Neural cell (in vitro differentiated cells): ENCODE measurements around the gene FGGY.

ENCODE experiments used
- EP300 ChIP-seq: fragments of 450-650 bp; conservative IDR thresholded peaks from 2 replicates; pipeline ENCODE4 v1.6.1; 2014; ENCODE audit warnings: antibody characterized with exemption, mild to moderate bottlenecking, moderate library complexity; ENCODE audit not compliant: poor library complexity, severe bottlenecking
- EZH2 ChIP-seq: fragments of 200-600, 300-800 bp; shearing (Covaris generic), sonication (generic); IDR thresholded peaks from 2 replicates; pipeline ENCODE4 v1.6.1; 2014; ENCODE audit warnings: antibody characterized with exemption, low read length, borderline replicate concordance, mild to moderate bottlenecking; ENCODE audit not compliant: insufficient read depth, poor library complexity, severe bottlenecking
- MXI1 ChIP-seq: fragments of 450-650 bp; conservative IDR thresholded peaks from 2 replicates; pipeline ENCODE4 v1.6.1; 2014; ENCODE audit warnings: antibody characterized with exemption, mild to moderate bottlenecking; ENCODE audit not compliant: poor library complexity, severe bottlenecking
- POLR2AphosphoS5 ChIP-seq: IDR thresholded peaks from 2 replicates; pipeline ENCODE4 v1.6.1; 2012
- RAD21 ChIP-seq: fragments of 450-650 bp; conservative IDR thresholded peaks from 2 replicates; pipeline ENCODE4 v1.6.1; 2014; ENCODE audit warnings: antibody characterized with exemption, mild to moderate bottlenecking, moderate library complexity
- SMC3 ChIP-seq: fragments of 450-650 bp; conservative IDR thresholded peaks from 2 replicates; pipeline ENCODE4 v1.6.1; 2014; ENCODE audit warnings: antibody characterized with exemption, mild to moderate bottlenecking, moderate library complexity; ENCODE audit not compliant: poor library complexity
- TAF1 ChIP-seq: IDR thresholded peaks from 2 replicates; pipeline ENCODE4 v1.6.1; 2012; ENCODE audit warnings: low read depth
- TF ChIP-seq, protein P1 (sequence below): fragments of 450-650 bp; IDR thresholded peaks from 2 replicates; pipeline ENCODE4 v1.5.1; 2014; ENCODE audit warnings: antibody characterized with exemption, mild to moderate bottlenecking, moderate library complexity; ENCODE audit not compliant: poor library complexity, severe bottlenecking
- TF ChIP-seq, protein P2 (sequence below): IDR thresholded peaks from 2 replicates; pipeline ENCODE4 v1.6.1; 2012; ENCODE audit warnings: borderline replicate concordance

DNA sequence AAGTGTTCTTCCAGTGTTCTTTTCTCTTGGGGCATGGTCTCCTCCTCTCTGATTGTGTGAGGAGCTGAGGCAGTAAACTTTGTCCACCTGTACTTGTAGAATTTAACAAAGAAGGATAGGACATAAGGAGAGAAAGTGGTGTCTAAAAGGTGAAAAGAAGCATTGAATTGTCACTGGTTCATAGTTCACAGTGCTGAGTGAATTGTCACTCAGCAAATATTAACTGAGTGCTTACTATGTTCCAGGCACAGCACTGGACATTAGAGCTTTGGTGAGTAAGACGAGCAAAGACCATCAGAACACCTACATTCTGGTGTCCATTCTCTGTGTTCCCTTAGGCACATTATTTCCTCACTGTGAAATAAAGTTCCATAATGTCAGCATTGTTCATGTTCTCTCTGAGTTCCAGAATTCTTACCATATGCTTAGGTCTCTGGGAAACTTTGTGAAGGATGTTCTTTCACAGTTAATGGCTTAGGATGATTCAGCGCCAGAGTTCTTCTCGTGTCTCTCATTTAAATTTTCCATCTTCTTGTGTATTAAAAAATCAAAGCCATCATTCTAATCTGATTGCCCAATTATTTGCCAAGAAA is 361.1 kb downstream of the FGGY start:
- no peak for TF ChIP-seq EP300
- TF ChIP-seq, protein P1, sequence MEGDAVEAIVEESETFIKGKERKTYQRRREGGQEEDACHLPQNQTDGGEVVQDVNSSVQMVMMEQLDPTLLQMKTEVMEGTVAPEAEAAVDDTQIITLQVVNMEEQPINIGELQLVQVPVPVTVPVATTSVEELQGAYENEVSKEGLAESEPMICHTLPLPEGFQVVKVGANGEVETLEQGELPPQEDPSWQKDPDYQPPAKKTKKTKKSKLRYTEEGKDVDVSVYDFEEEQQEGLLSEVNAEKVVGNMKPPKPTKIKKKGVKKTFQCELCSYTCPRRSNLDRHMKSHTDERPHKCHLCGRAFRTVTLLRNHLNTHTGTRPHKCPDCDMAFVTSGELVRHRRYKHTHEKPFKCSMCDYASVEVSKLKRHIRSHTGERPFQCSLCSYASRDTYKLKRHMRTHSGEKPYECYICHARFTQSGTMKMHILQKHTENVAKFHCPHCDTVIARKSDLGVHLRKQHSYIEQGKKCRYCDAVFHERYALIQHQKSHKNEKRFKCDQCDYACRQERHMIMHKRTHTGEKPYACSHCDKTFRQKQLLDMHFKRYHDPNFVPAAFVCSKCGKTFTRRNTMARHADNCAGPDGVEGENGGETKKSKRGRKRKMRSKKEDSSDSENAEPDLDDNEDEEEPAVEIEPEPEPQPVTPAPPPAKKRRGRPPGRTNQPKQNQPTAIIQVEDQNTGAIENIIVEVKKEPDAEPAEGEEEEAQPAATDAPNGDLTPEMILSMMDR, result no peak
- TF ChIP-seq, protein P2, sequence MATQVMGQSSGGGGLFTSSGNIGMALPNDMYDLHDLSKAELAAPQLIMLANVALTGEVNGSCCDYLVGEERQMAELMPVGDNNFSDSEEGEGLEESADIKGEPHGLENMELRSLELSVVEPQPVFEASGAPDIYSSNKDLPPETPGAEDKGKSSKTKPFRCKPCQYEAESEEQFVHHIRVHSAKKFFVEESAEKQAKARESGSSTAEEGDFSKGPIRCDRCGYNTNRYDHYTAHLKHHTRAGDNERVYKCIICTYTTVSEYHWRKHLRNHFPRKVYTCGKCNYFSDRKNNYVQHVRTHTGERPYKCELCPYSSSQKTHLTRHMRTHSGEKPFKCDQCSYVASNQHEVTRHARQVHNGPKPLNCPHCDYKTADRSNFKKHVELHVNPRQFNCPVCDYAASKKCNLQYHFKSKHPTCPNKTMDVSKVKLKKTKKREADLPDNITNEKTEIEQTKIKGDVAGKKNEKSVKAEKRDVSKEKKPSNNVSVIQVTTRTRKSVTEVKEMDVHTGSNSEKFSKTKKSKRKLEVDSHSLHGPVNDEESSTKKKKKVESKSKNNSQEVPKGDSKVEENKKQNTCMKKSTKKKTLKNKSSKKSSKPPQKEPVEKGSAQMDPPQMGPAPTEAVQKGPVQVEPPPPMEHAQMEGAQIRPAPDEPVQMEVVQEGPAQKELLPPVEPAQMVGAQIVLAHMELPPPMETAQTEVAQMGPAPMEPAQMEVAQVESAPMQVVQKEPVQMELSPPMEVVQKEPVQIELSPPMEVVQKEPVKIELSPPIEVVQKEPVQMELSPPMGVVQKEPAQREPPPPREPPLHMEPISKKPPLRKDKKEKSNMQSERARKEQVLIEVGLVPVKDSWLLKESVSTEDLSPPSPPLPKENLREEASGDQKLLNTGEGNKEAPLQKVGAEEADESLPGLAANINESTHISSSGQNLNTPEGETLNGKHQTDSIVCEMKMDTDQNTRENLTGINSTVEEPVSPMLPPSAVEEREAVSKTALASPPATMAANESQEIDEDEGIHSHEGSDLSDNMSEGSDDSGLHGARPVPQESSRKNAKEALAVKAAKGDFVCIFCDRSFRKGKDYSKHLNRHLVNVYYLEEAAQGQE, result no peak
- TF ChIP-seq EZH2, result no peak
- TF ChIP-seq RAD21, result no peak
- TF ChIP-seq POLR2AphosphoS5, result no peak
- TF ChIP-seq TAF1, result no peak
- no peak for TF ChIP-seq SMC3
- no peak for TF ChIP-seq MXI1
